Right lobe of liver (tissue), 4 donors: ENCODE measurements around the gene SLC38A8.

Source experiments
- CTCF ChIP-seq, 4 donors: fragments of 200-600 bp in 3 of 4; fragments of 450-650 bp in 1 of 4; IDR thresholded peaks; one replicate each; pipeline versions ENCODE4 v1.5.1 to v1.8.0; 2016 to 2022; ENCODE audit warnings: antibody characterized with exemption in 4 of 4, mild to moderate bottlenecking in 2 of 4
- POLR2A ChIP-seq: fragments of 450-650 bp; IDR thresholded peaks from one replicate; pipeline ENCODE4 v1.6.1; 2017; ENCODE audit warnings: antibody characterized with exemption, mild to moderate bottlenecking
- donor health status: DM: no; HTN: no; CAD: no.
- donor health status: DM: no; HTN: no; CAD: no.
- donor health status: DM: no; HTN: yes; CAD: no.

DNA sequence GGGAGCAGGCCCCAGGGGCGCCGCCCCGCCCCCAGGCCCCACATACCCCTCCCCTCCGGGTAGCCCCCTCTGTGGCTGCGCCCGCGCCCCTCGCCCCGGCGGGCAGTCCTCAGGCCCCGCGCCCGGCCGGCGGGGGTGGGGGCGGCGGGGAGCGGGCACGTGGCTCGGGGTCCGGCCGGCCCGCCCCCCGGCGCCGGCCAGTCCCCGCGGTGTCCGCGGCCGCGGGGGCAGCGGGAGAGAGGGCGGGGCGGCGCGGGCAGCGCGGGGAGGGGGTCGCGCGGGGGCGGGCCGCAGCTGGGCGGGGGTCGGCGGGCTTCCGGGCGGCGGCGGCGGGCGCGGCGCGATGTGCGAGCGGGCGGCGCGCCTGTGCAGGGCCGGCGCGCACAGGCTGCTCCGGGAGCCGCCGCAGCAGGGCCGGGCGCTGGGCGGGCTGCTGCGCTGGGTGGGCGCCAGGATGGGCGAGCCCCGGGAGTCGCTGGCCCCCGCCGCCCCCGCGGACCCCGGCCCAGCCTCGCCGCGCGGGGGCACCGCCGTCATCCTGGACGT is 74.2 kb downstream of the SLC38A8 start:
- TF ChIP-seq CTCF (IDR thresholded peaks at IDR 0.05) (no peak), POLR2A (no peak)
